Duodenal mucosa (tissue), 2 donors: ENCODE results near the gene BCAS3.

Source experiments
- H3K27ac ChIP-seq: one replicate; pipeline ENCODE4 v1.7.0; 2013; ENCODE audit warnings: low read depth, low read length
- H3K27me3 ChIP-seq, 2 donors: one replicate each; pipeline ENCODE4 v1.7.0; 2013; ENCODE audit warnings: low read length in 2 of 2, control low read depth in 1 of 2; ENCODE audit not compliant: insufficient read depth in 2 of 2, control insufficient read depth in 1 of 2
- H3K36me3 ChIP-seq, 2 donors: one replicate each; pipeline ENCODE4 v1.7.0; 2013; ENCODE audit warnings: low read length in 2 of 2, control low read depth in 1 of 2; ENCODE audit not compliant: insufficient read depth in 2 of 2, control insufficient read depth in 1 of 2
- H3K4me1 ChIP-seq, 2 donors: one replicate each; pipeline ENCODE4 v1.7.0; 2013; ENCODE audit warnings: low read length in 2 of 2, control low read depth in 1 of 2; ENCODE audit not compliant: insufficient read depth in 2 of 2, control insufficient read depth in 1 of 2
- H3K4me3 ChIP-seq, 2 donors: one replicate each; pipeline ENCODE4 v1.7.0; 2013; ENCODE audit warnings: low read length in 2 of 2, low read depth in 1 of 2
- H3K9ac ChIP-seq, 2 donors: one replicate each; pipeline ENCODE4 v1.7.0; 2013; ENCODE audit warnings: low read length in 2 of 2, low read depth in 1 of 2
- H3K9me3 ChIP-seq, 2 donors: one replicate each; pipeline ENCODE4 v1.7.0; 2013; ENCODE audit warnings: low read length in 2 of 2, control low read depth in 1 of 2; ENCODE audit not compliant: control insufficient read depth in 1 of 2

The BCAS3 gene

DNA sequence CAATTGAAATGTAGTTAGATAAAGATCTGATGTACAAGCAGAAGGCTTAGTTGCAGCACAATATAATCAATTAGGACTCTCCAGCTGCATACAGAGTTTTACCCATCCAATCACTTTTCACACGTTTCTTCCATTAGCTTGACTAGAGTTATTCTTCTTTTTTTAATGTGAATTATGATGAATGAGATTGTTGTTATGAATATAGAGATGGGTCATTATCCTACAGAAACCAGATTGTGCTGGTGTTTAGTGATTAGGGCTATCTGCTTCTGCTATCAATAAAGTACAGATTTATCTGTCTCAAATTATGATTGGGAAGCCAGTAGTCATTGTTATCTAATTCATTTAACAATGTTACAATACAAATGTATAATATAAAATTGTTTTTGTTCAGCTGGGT is 500.6 kb downstream of the BCAS3 start:
- no peak overlapping the region for H3K9ac ChIP-seq
- H3K27me3 ChIP-seq: no peaks in the 10 kb centered on the region
- no peak overlapping the region for H3K27ac ChIP-seq
- H3K4me1 ChIP-seq: no peaks in the 10 kb centered on the region
- no peaks in the 10 kb centered on the region for H3K36me3 ChIP-seq
- no peaks in the 10 kb centered on the region for H3K9me3 ChIP-seq
- H3K4me3 ChIP-seq: no peak overlapping the region

DNA sequence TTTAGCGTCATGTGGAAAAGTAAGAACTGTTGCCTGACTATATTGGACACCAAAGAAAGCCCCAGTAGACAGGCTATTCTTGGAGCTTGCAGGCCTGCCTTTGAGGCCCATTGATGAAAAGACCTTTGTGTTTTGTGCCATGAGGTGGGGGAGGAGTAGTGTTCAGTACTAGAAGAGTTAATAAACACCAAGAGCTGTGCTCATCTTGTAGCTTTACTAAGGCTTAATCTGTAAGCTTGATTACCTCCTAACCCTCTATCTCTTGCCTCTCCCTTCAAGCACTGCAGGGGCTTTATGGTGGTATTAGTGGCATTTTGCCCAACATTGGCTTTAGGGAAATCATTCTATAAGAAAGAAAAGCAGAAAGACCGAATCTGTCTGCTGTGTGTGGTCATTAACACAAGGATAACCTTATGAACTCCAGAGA is 501.7 kb downstream of the BCAS3 start:
- Histone ChIP-seq H3K9ac (no peak overlapping the region), H3K27ac (no peak overlapping the region)

GRCh38 chr17:61183793-61184192 is 506.1 kb downstream of the BCAS3 start:
- H3K36me3 ChIP-seq: no peaks in the 10 kb centered on the region
- no peak overlapping the region for H3K9ac ChIP-seq
- no peaks in the 10 kb centered on the region for H3K9me3 ChIP-seq
- no peak overlapping the region for H3K27ac ChIP-seq
- H3K4me1 ChIP-seq: no peaks in the 10 kb centered on the region
- no peak overlapping the region for H3K4me3 ChIP-seq
- no peaks in the 10 kb centered on the region for H3K27me3 ChIP-seq

More for the DNA sequence above, 501.7 kb downstream of the BCAS3 start:
- no peaks in the 10 kb centered on the region for H3K9me3 ChIP-seq
- H3K4me3 ChIP-seq: no peak overlapping the region
- H3K4me1 ChIP-seq: no peaks in the 10 kb centered on the region
- H3K27me3 ChIP-seq: no peaks in the 10 kb centered on the region
- no peaks in the 10 kb centered on the region for H3K36me3 ChIP-seq

DNA sequence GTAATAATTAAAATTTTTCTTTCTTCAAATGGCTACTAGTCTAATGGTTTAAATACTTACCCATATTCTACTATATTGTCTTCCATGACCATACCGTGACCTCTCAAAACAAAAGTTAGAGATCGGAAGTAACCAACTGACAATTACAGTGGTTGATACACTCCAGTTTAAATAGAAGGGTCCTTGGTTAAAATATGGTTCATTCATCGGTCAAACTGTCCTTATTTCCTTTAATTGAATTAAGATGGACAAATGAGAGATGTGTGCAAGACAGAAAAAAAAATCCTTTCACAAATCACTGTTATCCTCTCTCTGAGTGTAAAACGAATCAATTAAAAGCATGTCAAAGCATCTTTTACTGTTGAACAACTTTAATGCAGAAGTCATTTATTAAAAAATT is 507.7 kb downstream of the BCAS3 start:
- H3K9ac ChIP-seq: no peak overlapping the region
- H3K27me3 ChIP-seq: no peaks in the 10 kb centered on the region
- no peak overlapping the region for H3K4me3 ChIP-seq
- no peak overlapping the region for H3K27ac ChIP-seq
- H3K9me3 ChIP-seq: no peaks in the 10 kb centered on the region
- H3K4me1 ChIP-seq: no peaks in the 10 kb centered on the region
- no peaks in the 10 kb centered on the region for H3K36me3 ChIP-seq

- Histone ChIP-seq H3K9me3 (no peaks in the 10 kb centered on the region), H3K9ac (no peak overlapping the region), H3K27ac (no peak overlapping the region), H3K4me3 (no peak overlapping the region), H3K36me3 (no peaks in the 10 kb centered on the region), H3K27me3 (no peaks in the 10 kb centered on the region), H3K4me1 (no peaks in the 10 kb centered on the region)
Measured at GRCh38 chr17:61187038-61187437, 509.4 kb downstream of the BCAS3 start.

- H3K9ac ChIP-seq: no peak overlapping the region
Measured at GRCh38 chr17:61188081-61188480, 510.4 kb downstream of the BCAS3 start.

DNA sequence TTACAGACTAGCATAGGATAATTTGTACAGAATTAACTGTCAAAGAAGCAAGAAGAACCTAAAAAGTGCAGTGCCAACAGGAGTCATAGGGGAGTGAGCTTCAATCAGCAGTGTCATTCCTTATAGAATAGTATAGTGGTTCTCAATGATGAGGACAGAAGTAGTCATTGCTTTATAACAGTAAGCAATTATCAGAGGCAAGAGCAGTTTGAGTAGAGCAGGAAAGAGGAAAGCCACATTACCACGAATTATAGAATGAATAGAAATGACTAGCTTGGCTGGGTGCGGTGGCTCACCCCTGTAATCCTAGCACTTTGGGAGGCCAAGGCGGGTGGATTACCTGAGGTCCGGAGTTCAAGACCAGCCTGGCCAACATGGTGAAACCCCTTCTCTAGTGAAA is 512.3 kb downstream of the BCAS3 start:
- Histone ChIP-seq H3K36me3 (no peaks in the 10 kb centered on the region), H3K9ac (no peak overlapping the region), H3K27ac (no peak overlapping the region), H3K4me1 (no peaks in the 10 kb centered on the region), H3K4me3 (no peak overlapping the region), H3K9me3 (no peaks in the 10 kb centered on the region), H3K27me3 (no peaks in the 10 kb centered on the region)

More at GRCh38 chr17:61188081-61188480, 510.4 kb downstream of the BCAS3 start:
- H3K36me3 ChIP-seq: no peaks in the 10 kb centered on the region
- no peaks in the 10 kb centered on the region for H3K4me1 ChIP-seq
- H3K4me3 ChIP-seq: no peak overlapping the region
- H3K27me3 ChIP-seq: no peaks in the 10 kb centered on the region
- H3K9me3 ChIP-seq: no peaks in the 10 kb centered on the region
- no peak overlapping the region for H3K27ac ChIP-seq

DNA sequence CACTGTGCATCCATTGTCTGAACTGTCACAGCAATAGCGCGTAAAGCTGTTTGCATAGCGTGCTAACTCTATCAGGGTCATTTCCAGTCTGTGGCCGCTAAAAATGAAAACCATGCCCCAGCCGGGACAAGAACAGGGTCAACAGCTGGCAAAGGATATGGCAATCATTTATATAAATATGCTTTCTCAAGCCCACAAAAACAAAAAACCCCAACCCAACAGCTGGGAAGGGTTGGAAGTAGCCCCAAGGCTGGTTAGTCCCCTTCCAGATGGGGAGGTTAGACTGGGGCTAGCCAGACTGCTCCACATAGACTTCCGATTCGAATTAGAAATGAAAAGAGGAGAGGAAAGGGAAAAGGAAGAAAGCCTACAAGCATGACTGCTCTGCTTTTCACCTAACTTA is 518.7 kb downstream of the BCAS3 start:
- peak overlapping the region; percentile 49 for H3K27ac ChIP-seq
- H3K4me3 ChIP-seq: no peak overlapping the region

GRCh38 chr17:61196799-61197198 is 519.1 kb downstream of the BCAS3 start:
- H3K9ac ChIP-seq: no peak overlapping the region
- peaks cover 0 to 10% of the 10 kb centered on the region in 2 donors for H3K4me1 ChIP-seq
- H3K27ac ChIP-seq: no peak overlapping the region
- no peaks in the 10 kb centered on the region for H3K36me3 ChIP-seq
- no peaks in the 10 kb centered on the region for H3K27me3 ChIP-seq
- H3K4me3 ChIP-seq: no peak overlapping the region
- no peaks in the 10 kb centered on the region for H3K9me3 ChIP-seq

More for the DNA sequence above, 518.7 kb downstream of the BCAS3 start:
- Histone ChIP-seq H3K9ac (no peak overlapping the region), H3K27me3 (no peaks in the 10 kb centered on the region), H3K36me3 (no peaks in the 10 kb centered on the region), H3K9me3 (no peaks in the 10 kb centered on the region), H3K4me1 (peaks cover 0 to 10% of the 10 kb centered on the region in 2 donors)

DNA sequence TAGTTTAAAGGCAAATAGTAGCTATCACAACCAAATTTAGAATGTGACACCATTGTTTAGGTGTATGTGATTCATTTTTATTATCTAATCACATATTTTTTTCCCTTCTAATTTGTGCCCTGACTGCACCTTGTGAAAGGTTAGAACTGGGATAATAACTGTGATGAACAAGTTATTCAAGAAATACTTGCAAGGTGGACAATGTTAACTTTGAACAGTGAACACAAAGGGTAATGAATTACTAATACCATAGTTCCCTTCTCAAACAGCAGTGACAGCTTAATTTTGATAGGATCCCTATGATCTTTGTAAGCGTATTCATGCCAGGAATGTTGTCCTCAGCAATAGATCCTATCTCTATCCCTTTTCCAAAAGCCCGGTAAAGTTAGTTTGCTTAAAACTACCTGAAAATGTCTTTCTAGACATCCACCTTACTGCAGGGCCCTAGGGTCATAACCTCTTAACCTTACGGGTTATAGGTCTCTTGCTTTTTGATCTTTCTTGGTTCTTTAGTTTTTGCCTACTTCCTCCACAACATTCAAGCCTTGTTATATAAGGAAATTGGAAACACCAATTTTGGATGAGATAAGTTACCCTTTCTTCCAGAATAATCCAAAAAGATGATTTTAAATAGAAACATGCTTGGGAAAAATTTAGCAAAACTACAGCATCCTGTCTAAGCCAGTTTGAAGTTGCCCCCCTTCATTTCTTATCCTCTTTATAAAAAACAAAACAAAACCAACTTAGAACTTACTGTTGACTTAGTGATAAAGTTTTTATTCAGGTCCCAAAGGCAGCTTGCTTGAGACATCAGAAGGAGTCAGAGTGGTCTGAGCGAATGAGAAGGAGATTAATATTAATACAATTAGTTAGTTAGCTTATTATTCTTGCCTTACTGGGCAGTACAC is 522.0 kb downstream of the BCAS3 start:
- H3K9me3 ChIP-seq: no peaks in the 10 kb centered on the region
- no peak overlapping the region for H3K27ac ChIP-seq
- H3K36me3 ChIP-seq: no peaks in the 10 kb centered on the region
- no peak overlapping the region for H3K9ac ChIP-seq
- peaks cover 0 to 10% of the 10 kb centered on the region in 2 donors for H3K4me1 ChIP-seq
- H3K27me3 ChIP-seq: no peaks in the 10 kb centered on the region
- H3K4me3 ChIP-seq: no peak overlapping the region
